GM18526 (cell line): Measurements from ENCODE around the gene NEK7.

Source experiments
- POLR2A ChIP-seq: IDR thresholded peaks from 3 replicates; pipeline ENCODE4 v1.6.1; 2011; ENCODE audit not compliant: insufficient read length; ENCODE audit errors: extremely low read depth

NEK7 gene

GRCh38 chr1:198328458-198329032, 171.7 kb downstream of the NEK7 start:
- TF ChIP-seq POLR2A, result no peak

GRCh38 chr1:198330982-198331615, 174.3 kb downstream of the NEK7 start:
- no peak for TF ChIP-seq POLR2A

GRCh38 chr1:198333744-198334143, 176.9 kb downstream of the NEK7 start:
- TF ChIP-seq POLR2A, result no peak

- TF ChIP-seq POLR2A, result no peak
Observed at GRCh38 chr1:198335663-198336062, 178.9 kb downstream of the NEK7 start.

- TF ChIP-seq POLR2A, result no peak
Observed at GRCh38 chr1:198337886-198338285, 181.1 kb downstream of the NEK7 start.

- no peak for TF ChIP-seq POLR2A
Observed at GRCh38 chr1:198340139-198340538, 183.3 kb downstream of the NEK7 start.

- TF ChIP-seq POLR2A, result no peak
Observed at GRCh38 chr1:198346178-198346577, 189.4 kb downstream of the NEK7 start.

GRCh38 chr1:198350456-198350855, 193.7 kb downstream of the NEK7 start:
- no peak for TF ChIP-seq POLR2A

GRCh38 chr1:198352975-198353695, 196.3 kb downstream of the NEK7 start:
- TF ChIP-seq POLR2A, result no peak

GRCh38 chr1:198357937-198358336, 201.1 kb downstream of the NEK7 start:
- TF ChIP-seq POLR2A, result no peak

- no peak for TF ChIP-seq POLR2A
Observed at GRCh38 chr1:198359024-198359653, 202.3 kb downstream of the NEK7 start.

GRCh38 chr1:198360208-198360729, 203.5 kb downstream of the NEK7 start:
- TF ChIP-seq POLR2A, result no peak

GRCh38 chr1:198361237-198361767, 204.5 kb downstream of the NEK7 start:
- TF ChIP-seq POLR2A, result no peak

- TF ChIP-seq POLR2A, result no peak
Observed at GRCh38 chr1:198363625-198364151, 206.9 kb downstream of the NEK7 start.

GRCh38 chr1:198364471-198364870, 207.7 kb downstream of the NEK7 start:
- TF ChIP-seq POLR2A, result no peak
